Left lung (tissue), 10 donors: ENCODE measurements around the gene TMIE. TPM values are rescaled to one million over a fixed set of nuclear protein-coding genes. Genes with fewer than 3 reads are reported as not detected.
"Not testable (repeated sequence)": the region's sequence is repeated elsewhere in the genome, so short reads cannot be mapped to it uniquely, and the experiment has no call there.

Experiments used
- ATAC-seq: fragments of 200-7000 bp; cut with Tn5 transposase; one replicate; pipeline ENCODE4 v1.9.1; 2020; ENCODE audit warnings: moderate library complexity
- DNase-seq, 4 donors: peaks; one replicate each; pipeline ENCODE4 v3.0.0-alpha.2; 2013 to 2020
- H3K27ac ChIP-seq, 2 donors: fragments of 200-600 bp; sonication (generic) in 1 of 2; one replicate each; pipeline versions ENCODE4 v1.5.0 to v1.8.0; 2020 to 2021
- H3K27me3 ChIP-seq, 2 donors: fragments of 200-600 bp; sonication (generic) in 1 of 2; one replicate each; pipeline versions ENCODE4 v1.5.0 to v1.8.0; 2020 to 2021
- H3K36me3 ChIP-seq, 2 donors: fragments of 200-600 bp; sonication (generic) in 1 of 2; one replicate each; pipeline versions ENCODE4 v1.5.0 to v1.8.0; 2020 to 2021
- H3K4me1 ChIP-seq, 2 donors: fragments of 200-600 bp; one replicate each; pipeline ENCODE4 v1.8.0; 2021
- H3K4me3 ChIP-seq, 2 donors: fragments of 200-600 bp; sonication (generic) in 1 of 2; one replicate each; pipeline versions ENCODE4 v1.5.0 to v1.8.0; 2020 to 2021; ENCODE audit warnings: mild to moderate bottlenecking in 1 of 2
- H3K9me3 ChIP-seq, 2 donors: fragments of 200-600 bp; sonication (generic) in 1 of 2; one replicate each; pipeline versions ENCODE4 v1.5.0 to v1.8.0; 2020 to 2021
- CTCF ChIP-seq, 2 donors: fragments of 200-600 bp; sonication (generic) in 1 of 2; IDR thresholded peaks; one replicate each; pipeline versions ENCODE4 v1.5.0 to v1.8.0; 2021; ENCODE audit warnings: antibody characterized with exemption in 2 of 2
- intact Hi-C, 2 donors: fragments of 100-400 bp; cut with DNase I; formaldehyde crosslinking; loops; one replicate each; pipeline versions ENCODE4 v1.11.2 to v1.14.2; 2022
- polyA plus RNA-seq, 6 donors: library from polyadenylated mRNA; unstranded; fragments of 120-200 nt; gene quantifications; one replicate each; pipeline ENCODE4 v1.2.1, GENCODE V29; 2013; ENCODE audit not compliant: insufficient read length in 6 of 6
- total RNA-seq, 2 donors: library from RNA; stranded (reverse); fragmentation: NEBNext Ultra II Directional; extraction: Animal tissue kit (Norgen Biotek cat#: 25700); gene quantifications; one replicate each; pipeline ENCODE4 v1.2.1, GENCODE V29; 2021
- donor health status: DM: no; HTN: yes; CAD: no.
- donor health status: DM: no; HTN: no; CAD: no.

Gene TMIE
- total and polyA plus RNA-seq, 8 donors: 0.23 to 0.82 (median 0.48) TPM; not detected in 1

DNA sequence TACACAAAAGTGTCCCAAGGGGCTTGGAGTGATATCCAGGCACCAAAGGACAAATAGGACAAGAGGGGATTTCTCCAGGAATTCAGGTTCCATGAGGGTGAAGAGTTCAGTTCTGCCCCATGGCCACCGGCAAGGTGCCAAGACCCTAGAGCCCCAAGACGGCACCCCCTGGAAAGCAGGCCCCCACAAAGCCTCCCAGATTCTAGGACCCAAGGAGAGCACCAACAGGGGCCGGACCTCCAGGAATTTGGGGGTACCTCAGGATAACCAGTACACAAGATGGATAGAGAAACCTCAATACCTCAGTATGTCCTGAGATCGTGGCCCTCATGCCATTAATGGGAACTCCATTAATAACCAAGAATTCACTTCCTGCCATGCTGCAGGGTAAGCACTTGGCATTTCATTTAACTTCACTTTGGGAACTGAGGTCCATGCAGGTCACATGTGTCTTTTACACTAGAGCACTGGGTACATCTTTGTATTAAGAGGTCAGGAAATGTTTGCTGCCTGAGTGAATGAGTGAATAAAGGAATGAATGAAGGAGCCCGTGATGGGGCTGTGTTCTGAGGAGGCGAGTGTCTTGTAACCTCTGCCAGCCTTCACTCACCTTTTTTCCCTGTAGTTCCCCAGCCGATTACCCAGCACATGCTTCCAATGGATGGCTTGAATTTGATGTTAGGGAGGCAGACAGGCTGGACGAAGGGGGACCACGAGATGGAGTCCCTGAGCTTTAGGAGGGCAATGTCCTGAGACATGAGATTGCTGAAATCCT lies 32.0 kb downstream of the TMIE start:
- TF ChIP-seq CTCF (IDR thresholded peaks at IDR 0.05): no peak
- no peak for ATAC-seq
- H3K36me3 ChIP-seq: no peaks in the 10 kb centered on the region
- intact Hi-C loops: no loop called here
- H3K27ac ChIP-seq: no peak overlapping the region
- H3K4me1 ChIP-seq: no peaks in the 10 kb centered on the region
- H3K9me3 ChIP-seq: no peaks in the 10 kb centered on the region
- no peak overlapping the region for H3K4me3 ChIP-seq
- H3K27me3 ChIP-seq: peaks cover 0 to 5% of the 10 kb centered on the region in 2 donors
- DNase-seq: no peak

DNA sequence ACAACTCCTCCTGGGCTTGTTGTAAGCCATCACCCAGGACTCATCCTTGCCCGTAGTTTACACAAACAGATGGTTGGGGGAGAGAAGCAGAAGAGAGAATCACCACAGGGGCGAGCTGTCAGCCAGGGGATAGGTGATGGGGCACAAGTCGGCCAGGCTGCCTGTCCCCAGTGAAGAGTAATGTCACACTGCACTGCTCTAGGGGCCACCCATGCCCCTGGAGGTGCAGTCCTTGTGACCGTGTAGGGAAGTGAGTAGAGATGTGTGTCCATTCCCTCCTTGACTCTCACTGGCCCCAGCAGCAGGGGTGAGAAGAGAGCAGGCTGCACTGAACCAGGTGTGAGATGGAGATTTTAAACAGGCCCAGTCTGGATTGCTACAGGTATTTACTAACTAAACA lies 33.6 kb downstream of the TMIE start:
- Histone ChIP-seq H3K9me3 (no peaks in the 10 kb centered on the region), H3K27ac (no peak overlapping the region), H3K4me1 (no peaks in the 10 kb centered on the region), H3K4me3 (no peak overlapping the region), H3K27me3 (peaks cover 0 to 5% of the 10 kb centered on the region in 2 donors), H3K36me3 (no peaks in the 10 kb centered on the region)
- intact Hi-C loops: no loop called here
- no peak for DNase-seq
- TF ChIP-seq CTCF (IDR thresholded peaks at IDR 0.05): no peak
- no peak for ATAC-seq

DNA sequence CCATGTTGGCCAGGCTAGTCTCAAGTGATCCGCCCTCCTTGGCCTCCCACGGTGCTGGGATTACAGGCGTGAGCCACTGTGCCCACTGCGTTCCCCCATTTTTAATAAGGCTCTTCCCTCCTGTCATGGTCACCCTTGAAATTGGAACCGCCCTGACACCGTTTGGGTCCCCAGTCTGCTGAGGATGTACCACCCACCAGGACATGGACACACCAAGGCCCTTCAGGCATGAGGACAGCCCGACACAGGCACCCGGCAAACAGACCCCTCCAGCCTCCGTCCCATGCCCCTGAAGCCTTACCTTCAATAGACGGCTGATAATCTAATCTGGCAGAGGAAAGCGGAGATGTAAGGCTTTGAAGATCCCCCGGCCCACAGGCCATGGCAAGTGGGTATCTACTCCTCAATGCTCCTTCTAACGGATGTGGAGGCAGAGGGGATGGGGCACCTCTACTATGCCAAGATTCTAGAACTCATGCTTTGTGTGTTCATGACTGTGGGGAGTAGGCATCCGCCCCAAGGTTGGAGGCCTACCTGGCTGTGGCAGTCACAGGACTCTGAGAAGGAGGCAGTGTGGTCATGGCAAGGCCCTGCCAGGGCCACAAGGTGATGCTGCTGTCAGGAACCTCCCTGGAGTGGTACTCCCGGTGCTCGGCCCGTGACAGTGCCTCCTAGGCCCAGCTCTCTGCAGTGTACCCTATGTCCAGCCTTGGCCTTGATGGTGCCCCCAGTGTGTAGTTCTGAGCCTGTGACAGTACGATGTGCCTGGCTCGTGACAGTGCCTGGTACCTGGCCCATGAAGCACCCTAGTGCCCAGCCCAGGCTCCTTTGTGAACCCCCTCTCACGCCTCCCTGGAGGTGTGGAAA lies 35.0 kb downstream of the TMIE start:
- Histone ChIP-seq H3K4me1 (no peaks in the 10 kb centered on the region), H3K36me3 (no peaks in the 10 kb centered on the region), H3K9me3 (no peaks in the 10 kb centered on the region), H3K4me3 (no peak overlapping the region), H3K27ac (no peak overlapping the region), H3K27me3 (no peaks in the 10 kb centered on the region)
- DNase-seq (no peak), ATAC-seq (no peak)
- intact Hi-C loops: no loop called here
- TF ChIP-seq CTCF (IDR thresholded peaks at IDR 0.05): no peak

DNA sequence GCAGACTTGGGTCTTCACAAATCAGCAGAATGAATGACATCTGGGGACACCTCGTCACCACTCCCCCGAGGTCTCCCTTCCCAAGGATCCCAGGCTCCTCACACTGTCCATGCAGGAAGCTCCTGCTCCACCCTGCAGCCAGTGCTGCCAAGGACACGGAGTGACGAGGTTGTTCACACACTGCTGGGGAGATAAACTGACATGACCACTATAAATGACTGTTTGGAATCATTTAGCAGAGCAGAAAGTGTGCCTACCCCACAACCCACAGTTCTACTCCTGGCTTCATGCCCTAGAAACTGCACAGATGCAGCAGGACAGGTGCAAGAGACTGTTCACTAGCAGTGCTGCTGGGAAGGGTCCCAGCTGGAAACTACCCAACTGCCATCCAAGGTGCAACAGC lies 36.1 kb downstream of the TMIE start:
- intact Hi-C loops: no loop called here
- H3K9me3 ChIP-seq: no peaks in the 10 kb centered on the region
- TF ChIP-seq CTCF (IDR thresholded peaks at IDR 0.05): no peak
- no peaks in the 10 kb centered on the region for H3K36me3 ChIP-seq
- no peaks in the 10 kb centered on the region for H3K27me3 ChIP-seq
- no peak overlapping the region for H3K27ac ChIP-seq
- ATAC-seq (no peak), DNase-seq (no peak)
- H3K4me1 ChIP-seq: no peaks in the 10 kb centered on the region
- H3K4me3 ChIP-seq: no peak overlapping the region

DNA sequence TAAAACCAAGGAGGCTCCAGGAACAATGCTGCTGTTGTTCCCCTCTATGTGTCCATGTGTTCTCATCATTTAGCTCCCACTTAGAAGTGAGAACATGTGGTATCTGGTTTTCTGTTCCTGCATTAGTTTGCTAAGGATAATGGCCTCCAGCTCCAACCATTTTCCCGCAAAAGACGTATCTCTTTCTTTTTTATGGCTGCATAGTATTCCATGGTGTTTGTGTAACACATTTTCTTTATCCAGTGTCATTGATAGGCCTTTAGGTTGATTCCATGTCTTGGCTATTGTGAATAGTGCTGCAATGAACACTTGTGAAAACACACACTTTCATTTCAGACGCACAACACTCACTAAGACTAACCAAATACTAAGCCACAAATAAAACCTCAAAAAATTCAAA lies 38.4 kb downstream of the TMIE start:
- intact Hi-C loops, H3K27ac ChIP-seq, H3K4me3 ChIP-seq, ATAC-seq, H3K36me3 ChIP-seq, H3K9me3 ChIP-seq, H3K4me1 ChIP-seq, H3K27me3 ChIP-seq, DNase-seq: not testable (repeated sequence)
